PFSK-1 (cell line): ENCODE data around the gene VOPP1.

Experiments
- FOXP2 ChIP-seq: optimal IDR thresholded peaks from 2 replicates; pipeline ENCODE3; 2011; ENCODE audit warnings: borderline replicate concordance, control low read depth, inconsistent platforms; ENCODE audit not compliant: insufficient read depth; ENCODE audit errors: extremely low read length, extremely low read depth
- POLR2AphosphoS5 ChIP-seq: IDR thresholded peaks from 2 replicates; pipeline ENCODE4 v1.6.1; 2012; ENCODE audit warnings: low read depth, mild to moderate bottlenecking, control low read depth, low read length, moderate library complexity
- REST ChIP-seq, 2 experiments: IDR thresholded peaks; 2 replicates each; pipeline versions ENCODE4 v1.6.1 to v1.8.0; 2011 to 2012; ENCODE audit warnings: low read depth in 2 of 2, low read length in 2 of 2, control low read depth in 1 of 2, inconsistent platforms in 1 of 2, mild to moderate bottlenecking in 1 of 2, moderate library complexity in 1 of 2; ENCODE audit not compliant: insufficient read depth in 1 of 2
- SIN3A ChIP-seq: IDR thresholded peaks from 2 replicates; pipeline ENCODE4 v1.6.1; 2012; ENCODE audit warnings: mild to moderate bottlenecking, low read length, moderate library complexity, borderline replicate concordance; ENCODE audit not compliant: insufficient read depth
- TAF1 ChIP-seq: IDR thresholded peaks from 2 replicates; pipeline ENCODE4 v1.6.1; 2012; ENCODE audit warnings: low read length, control low read depth, borderline replicate concordance; ENCODE audit not compliant: insufficient read depth

The VOPP1 gene

GRCh38 chr7:55524558-55525310, 47.6 kb downstream of the VOPP1 start:
- no peak for TF ChIP-seq REST (IDR thresholded peaks at IDR 0.05; ENCODE audit: insufficient read depth in 1 of 2, low read depth in 2 of 2, low read length in 2 of 2)
- no peak for TF ChIP-seq POLR2AphosphoS5
- no peak for TF ChIP-seq TAF1
- TF ChIP-seq SIN3A = no peak
- TF ChIP-seq FOXP2 = no peak

GRCh38 chr7:55523366-55523765, 48.9 kb downstream of the VOPP1 start:
- no peak for TF ChIP-seq REST (IDR thresholded peaks at IDR 0.05; ENCODE audit: insufficient read depth in 1 of 2, low read depth in 2 of 2, low read length in 2 of 2)
- TF ChIP-seq FOXP2 = no peak
- no peak for TF ChIP-seq POLR2AphosphoS5
- no peak for TF ChIP-seq SIN3A
- TF ChIP-seq TAF1 = no peak

DNA sequence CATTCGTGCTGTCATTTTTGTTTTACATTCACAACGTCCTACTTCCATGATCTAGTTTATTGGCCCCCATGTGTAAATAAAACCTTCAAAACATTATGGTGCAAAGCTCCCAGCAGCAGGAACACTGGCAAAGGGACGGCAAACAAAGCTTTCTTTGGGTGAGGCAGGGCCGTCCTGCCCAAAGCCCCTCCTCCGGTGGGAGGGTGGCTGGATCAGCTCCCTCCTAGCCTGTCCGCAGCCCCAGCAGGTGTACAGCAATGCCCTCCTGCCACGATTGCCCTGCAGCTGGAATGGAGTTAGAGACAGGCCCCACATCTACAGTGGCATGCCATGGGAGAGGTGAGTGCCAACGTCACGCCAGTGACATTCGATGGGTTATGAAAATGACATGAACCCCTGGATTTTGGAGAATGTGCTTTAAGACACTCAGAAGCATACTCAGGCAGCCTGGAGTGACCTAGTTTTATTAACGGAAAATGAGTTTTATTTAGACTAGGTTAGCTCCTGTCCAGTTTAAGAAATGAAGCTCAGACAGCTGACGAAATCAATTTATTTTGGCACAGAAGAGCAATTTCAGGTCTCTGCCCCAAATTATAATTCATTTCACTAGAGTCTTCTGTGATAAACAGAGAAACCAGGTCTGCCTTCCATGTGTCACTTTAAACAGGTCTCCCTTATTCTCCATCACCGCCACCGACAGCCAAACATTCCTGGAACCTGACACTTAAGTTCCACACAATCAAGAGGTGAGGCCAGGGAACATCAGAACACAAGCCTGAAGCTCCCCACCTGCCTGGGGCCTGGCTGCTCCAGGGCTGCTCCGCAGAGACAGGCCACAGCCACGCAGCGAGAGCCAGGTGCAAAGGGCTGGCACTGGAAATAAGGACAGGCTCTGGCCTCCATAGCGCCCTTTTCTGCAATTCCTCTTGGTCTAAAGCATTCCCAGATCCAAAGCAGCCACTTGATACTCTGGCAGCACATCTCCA, 50.1 kb downstream of the VOPP1 start:
- TF ChIP-seq TAF1 = no peak

DNA sequence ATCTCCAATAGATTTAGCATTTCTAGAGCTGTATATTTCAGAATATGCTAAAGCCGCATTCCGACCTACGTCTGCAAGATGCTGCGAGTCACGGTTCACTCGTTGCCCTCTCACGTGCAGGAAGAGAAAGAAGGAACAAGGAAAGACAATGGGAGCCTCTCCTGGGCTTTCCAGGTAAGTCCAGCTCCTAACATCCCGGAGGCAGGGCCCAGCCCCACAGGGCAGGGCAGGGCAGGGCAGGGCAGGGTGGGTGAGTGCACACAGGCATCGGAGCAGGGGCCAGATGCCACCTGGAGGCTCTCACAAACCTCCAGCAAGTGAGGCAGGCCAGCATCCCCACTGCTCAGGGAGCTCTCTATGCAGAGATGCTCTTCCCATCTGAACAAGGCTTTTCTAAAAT, 50.8 kb downstream of the VOPP1 start:
- TF ChIP-seq TAF1 = no peak
- no peak for TF ChIP-seq FOXP2
- TF ChIP-seq SIN3A = no peak
- no peak for TF ChIP-seq POLR2AphosphoS5
- TF ChIP-seq REST (IDR thresholded peaks at IDR 0.05; ENCODE audit: insufficient read depth in 1 of 2, low read depth in 2 of 2, low read length in 2 of 2) = no peak

GRCh38 chr7:55520426-55521140, 51.7 kb downstream of the VOPP1 start:
- TF ChIP-seq TAF1 (no peak), REST (IDR thresholded peaks at IDR 0.05; ENCODE audit: insufficient read depth in 1 of 2, low read depth in 2 of 2, low read length in 2 of 2) (no peak), POLR2AphosphoS5 (no peak), FOXP2 (no peak)
